Measurements from ENCODE around the gene ARMC7.

The ARMC7 gene

GRCh38 chr17:75109407-75110233 is at the start of gene ARMC7:
TSS of gene ARMC7 (plus strand) at chr17:75109969. CDS start at chr17:75110289, 320 bp downstream.
- Mint-ChIP-seq H3K4me3 (peak within 1 kb of the TSS; percentile 94), H3K27me3 (ENCODE audit: low read depth) (no peaks in the 10 kb centered on the region), H3K36me3 (ENCODE audit: low read depth) (peaks cover 19% of the 10 kb centered on the region), H3K4me1 (ENCODE audit: low read depth) (peaks cover 22% of the 10 kb centered on the region), H3K27ac (peak within 1 kb of the TSS; percentile 85), H3K9me3 (no peaks in the 10 kb centered on the region)
- DNase-seq (ENCODE audit: low spot score) = peak; percentile 94

DNA sequence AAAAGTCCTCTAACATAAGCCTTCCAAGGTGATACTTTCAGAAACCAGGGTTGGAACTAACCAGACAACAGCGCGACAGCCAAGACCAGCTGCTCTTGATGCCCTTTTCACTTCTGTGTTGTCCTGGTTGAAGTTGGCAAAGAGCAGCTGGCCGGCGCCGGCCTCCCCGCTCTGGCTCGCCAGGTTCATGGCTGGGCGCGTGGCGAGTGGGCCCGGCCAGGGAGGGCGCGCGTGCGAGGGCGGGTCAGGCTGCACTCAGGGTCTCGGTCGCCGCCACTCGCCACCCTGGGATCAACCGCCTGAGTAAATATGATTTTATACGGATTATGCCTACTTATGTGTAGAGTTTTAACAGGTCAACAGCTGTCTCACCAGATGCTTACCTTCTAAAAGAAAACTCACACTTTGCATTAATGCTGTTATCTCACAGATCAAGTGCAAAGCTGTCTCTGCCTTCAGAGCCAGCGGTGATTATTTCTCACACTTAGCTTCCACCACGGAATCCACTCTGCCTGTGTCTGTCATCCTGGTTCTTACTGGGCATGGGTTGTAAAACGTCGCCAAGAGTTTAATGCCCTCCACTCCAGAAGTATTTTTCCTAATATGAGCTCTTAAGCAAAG is 49.2 kb upstream of the ARMC7 start:
- Mint-ChIP-seq H3K4me3 (no peak overlapping the region), H3K27me3 (ENCODE audit: low read depth) (no peaks in the 10 kb centered on the region), H3K9me3 (no peaks in the 10 kb centered on the region), H3K4me1 (ENCODE audit: low read depth) (peaks cover 10% of the 10 kb centered on the region), H3K27ac (no peak overlapping the region), H3K36me3 (ENCODE audit: low read depth) (peaks cover 36% of the 10 kb centered on the region)
- no peak for DNase-seq (ENCODE audit: low spot score)

GRCh38 chr17:75061055-75061438 is 48.7 kb upstream of the ARMC7 start:
- H3K27me3 Mint-ChIP-seq (ENCODE audit: low read depth) = no peaks in the 10 kb centered on the region
- no peak for DNase-seq (ENCODE audit: low spot score)
- no peaks in the 10 kb centered on the region for H3K9me3 Mint-ChIP-seq
- H3K4me3 Mint-ChIP-seq = no peak overlapping the region
- H3K27ac Mint-ChIP-seq = no peak overlapping the region
- H3K36me3 Mint-ChIP-seq (ENCODE audit: low read depth) = peaks cover 35% of the 10 kb centered on the region
- peaks cover 14% of the 10 kb centered on the region for H3K4me1 Mint-ChIP-seq (ENCODE audit: low read depth)

DNA sequence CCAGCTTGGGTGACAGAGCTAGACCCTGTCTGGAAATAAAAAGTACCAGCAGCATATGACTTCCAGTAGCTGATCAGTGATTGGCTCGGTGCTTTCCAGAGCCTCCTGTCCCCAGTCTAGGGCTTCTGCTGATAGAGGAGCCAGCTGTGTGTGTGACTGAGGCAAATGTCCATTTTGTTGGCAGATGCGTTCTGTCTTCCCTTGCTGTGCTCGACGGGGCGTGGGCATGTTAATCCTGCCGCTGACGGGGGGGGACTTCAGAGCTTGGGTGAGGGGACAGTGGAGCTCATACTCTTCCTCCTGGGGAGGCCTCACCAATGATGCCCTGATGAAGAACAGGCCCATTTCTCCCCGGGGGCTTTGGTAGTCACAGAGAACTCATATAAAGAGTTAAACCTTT is 48.2 kb upstream of the ARMC7 start:
- Mint-ChIP-seq H3K36me3 (ENCODE audit: low read depth) (peaks cover 32% of the 10 kb centered on the region), H3K27me3 (ENCODE audit: low read depth) (no peaks in the 10 kb centered on the region), H3K27ac (no peak overlapping the region), H3K4me3 (no peak overlapping the region), H3K4me1 (ENCODE audit: low read depth) (peaks cover 18% of the 10 kb centered on the region), H3K9me3 (no peaks in the 10 kb centered on the region)
- no peak for DNase-seq (ENCODE audit: low spot score)

DNA sequence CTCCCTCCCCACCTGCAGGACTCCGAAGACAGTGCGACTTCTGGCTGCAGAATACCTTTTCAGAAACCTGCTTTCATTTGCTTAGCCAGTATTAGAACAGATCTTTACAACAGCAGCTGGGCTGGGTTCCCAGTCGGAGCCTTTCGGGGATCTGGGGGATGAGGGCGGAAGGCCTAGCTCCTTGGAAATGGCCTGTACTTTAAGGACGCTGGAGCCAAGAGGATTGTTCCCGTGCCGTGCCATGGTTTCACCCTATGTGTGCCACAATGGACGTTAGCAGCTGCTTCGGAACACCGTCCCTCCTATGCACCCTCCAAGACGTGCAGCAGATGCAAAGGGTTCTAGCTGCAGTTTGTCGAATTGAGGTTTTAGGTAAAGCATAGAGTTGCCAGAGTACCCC is 46.6 kb upstream of the ARMC7 start:
- peaks cover 32% of the 10 kb centered on the region for H3K36me3 Mint-ChIP-seq (ENCODE audit: low read depth)
- no peak overlapping the region for H3K27ac Mint-ChIP-seq
- DNase-seq (ENCODE audit: low spot score) = no peak
- peaks cover 27% of the 10 kb centered on the region for H3K4me1 Mint-ChIP-seq (ENCODE audit: low read depth)
- H3K4me3 Mint-ChIP-seq = no peak overlapping the region
- no peaks in the 10 kb centered on the region for H3K9me3 Mint-ChIP-seq
- no peaks in the 10 kb centered on the region for H3K27me3 Mint-ChIP-seq (ENCODE audit: low read depth)

DNA sequence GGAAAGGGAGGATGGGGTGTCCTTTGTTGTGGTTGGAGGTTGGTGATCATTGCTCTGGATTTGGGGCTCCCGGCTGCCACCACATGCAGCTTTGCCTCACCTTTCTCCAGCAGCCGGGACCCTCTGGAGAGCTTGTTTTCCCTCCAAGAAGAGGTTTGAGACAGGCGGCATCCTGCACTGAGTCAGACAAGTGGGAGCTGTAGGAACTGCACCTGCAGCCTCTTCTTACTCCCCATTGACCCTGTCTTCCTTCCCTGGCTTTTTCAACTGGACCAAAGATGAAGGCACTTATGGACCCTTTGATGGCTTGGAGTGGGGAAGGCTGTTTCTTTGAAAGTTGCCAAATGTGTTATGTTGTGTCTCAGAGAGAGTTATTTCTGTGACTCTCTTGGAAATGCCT is 46.1 kb upstream of the ARMC7 start:
- H3K4me3 Mint-ChIP-seq = no peak overlapping the region
- peaks cover 32% of the 10 kb centered on the region for H3K36me3 Mint-ChIP-seq (ENCODE audit: low read depth)
- H3K4me1 Mint-ChIP-seq (ENCODE audit: low read depth) = peaks cover 28% of the 10 kb centered on the region
- H3K27ac Mint-ChIP-seq = no peak overlapping the region
- DNase-seq (ENCODE audit: low spot score) = no peak
- no peaks in the 10 kb centered on the region for H3K27me3 Mint-ChIP-seq (ENCODE audit: low read depth)
- no peaks in the 10 kb centered on the region for H3K9me3 Mint-ChIP-seq

DNA sequence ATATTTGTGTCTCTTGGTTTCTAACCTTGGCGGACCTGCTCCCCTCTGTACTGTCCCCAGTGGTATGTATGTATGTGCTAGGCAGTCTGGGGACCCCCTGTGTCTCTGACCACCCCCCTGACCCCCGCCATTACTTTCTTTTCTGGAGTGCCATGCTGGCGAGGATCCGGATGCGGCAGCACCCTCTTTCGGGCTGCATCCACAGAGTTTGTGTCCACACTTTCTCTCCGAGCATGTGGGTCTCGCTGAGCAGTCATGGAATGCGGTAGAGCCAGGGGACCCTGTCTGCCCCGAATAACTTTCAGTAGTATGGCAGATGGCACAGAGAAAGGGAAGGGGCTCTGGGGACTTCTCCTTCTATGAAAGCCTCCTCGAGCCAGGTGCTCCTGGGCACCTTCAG is 45.7 kb upstream of the ARMC7 start:
- Mint-ChIP-seq H3K9me3 (no peaks in the 10 kb centered on the region), H3K27ac (no peak overlapping the region), H3K4me1 (ENCODE audit: low read depth) (peaks cover 31% of the 10 kb centered on the region), H3K36me3 (ENCODE audit: low read depth) (peaks cover 32% of the 10 kb centered on the region), H3K27me3 (ENCODE audit: low read depth) (no peaks in the 10 kb centered on the region), H3K4me3 (no peak overlapping the region)
- DNase-seq (ENCODE audit: low spot score) = no peak

DNA sequence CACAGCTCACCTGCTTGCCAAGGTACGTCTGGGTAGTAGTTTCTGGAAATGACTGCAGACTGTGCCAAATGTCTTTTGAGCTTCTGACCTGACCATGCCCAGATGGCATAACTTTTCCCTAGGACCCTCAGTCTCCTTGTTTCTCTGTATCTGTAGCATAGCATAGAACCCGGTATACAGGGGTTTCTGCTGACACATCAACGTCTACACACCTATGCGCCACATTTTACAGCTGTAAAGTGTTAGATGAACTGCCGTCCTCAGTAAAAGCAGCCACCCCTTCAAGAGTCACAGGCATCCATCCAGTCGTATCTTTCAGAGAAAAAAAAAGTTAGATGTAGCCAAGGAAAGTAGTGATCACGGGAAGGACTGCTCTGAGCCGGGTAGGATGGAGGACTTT is 45.3 kb upstream of the ARMC7 start:
- Mint-ChIP-seq H3K27ac (no peak overlapping the region), H3K36me3 (ENCODE audit: low read depth) (peaks cover 30% of the 10 kb centered on the region), H3K27me3 (ENCODE audit: low read depth) (no peaks in the 10 kb centered on the region)

DNA sequence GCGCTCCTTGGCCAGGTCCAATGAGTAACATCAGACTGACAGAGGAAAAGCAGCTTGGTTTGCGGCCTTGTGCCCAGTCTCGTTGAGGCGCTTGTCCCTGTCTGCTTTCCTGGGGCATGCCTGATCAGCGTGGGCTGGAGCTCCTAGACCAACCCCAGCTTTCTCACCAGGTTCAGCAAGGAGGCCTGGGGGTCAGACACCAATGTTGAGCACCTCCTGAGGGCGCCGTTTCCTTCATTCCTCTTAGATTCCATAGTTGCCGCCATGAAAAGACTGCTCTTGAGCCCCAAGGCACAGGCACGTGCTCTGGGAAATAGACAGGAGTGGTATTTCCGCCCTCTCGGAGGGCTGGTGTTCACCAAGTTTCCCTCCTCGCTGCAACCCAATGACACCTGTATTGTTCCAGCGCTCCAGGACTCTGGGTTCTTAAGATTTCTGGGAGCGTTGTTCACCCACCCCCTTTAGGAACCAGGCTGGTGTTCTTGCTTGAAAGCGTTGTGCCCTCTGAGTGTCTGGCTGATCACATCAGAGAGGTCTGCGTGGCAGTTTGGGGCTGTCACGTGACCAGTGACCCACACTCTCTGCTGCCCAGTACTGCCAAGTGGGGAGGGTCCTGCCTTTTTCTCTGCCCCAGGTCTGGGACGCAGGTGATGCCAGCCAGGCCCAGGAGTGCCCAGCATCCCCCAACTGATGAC is 44.8 kb upstream of the ARMC7 start:
- no peaks in the 10 kb centered on the region for H3K9me3 Mint-ChIP-seq
- peaks cover 28% of the 10 kb centered on the region for H3K4me1 Mint-ChIP-seq (ENCODE audit: low read depth)

More for the DNA sequence above, 45.3 kb upstream of the ARMC7 start:
- DNase-seq (ENCODE audit: low spot score) = no peak
- H3K9me3 Mint-ChIP-seq = no peaks in the 10 kb centered on the region
- H3K4me3 Mint-ChIP-seq = no peak overlapping the region
- peaks cover 29% of the 10 kb centered on the region for H3K4me1 Mint-ChIP-seq (ENCODE audit: low read depth)

GRCh38 chr17:75065562-75066151 is 44.1 kb upstream of the ARMC7 start:
- peaks cover 25% of the 10 kb centered on the region for H3K36me3 Mint-ChIP-seq (ENCODE audit: low read depth)
- H3K9me3 Mint-ChIP-seq = no peaks in the 10 kb centered on the region
- DNase-seq (ENCODE audit: low spot score) = no peak
- H3K27ac Mint-ChIP-seq = peak overlapping the region; percentile 71
- H3K4me1 Mint-ChIP-seq (ENCODE audit: low read depth) = peaks cover 28% of the 10 kb centered on the region
- no peaks in the 10 kb centered on the region for H3K27me3 Mint-ChIP-seq (ENCODE audit: low read depth)
- H3K4me3 Mint-ChIP-seq = no peak overlapping the region

More for the DNA sequence above, 44.8 kb upstream of the ARMC7 start:
- Mint-ChIP-seq H3K4me3 (no peak overlapping the region), H3K27ac (no peak overlapping the region), H3K27me3 (ENCODE audit: low read depth) (no peaks in the 10 kb centered on the region), H3K36me3 (ENCODE audit: low read depth) (peaks cover 25% of the 10 kb centered on the region)
- DNase-seq (ENCODE audit: low spot score) = no peak

DNA sequence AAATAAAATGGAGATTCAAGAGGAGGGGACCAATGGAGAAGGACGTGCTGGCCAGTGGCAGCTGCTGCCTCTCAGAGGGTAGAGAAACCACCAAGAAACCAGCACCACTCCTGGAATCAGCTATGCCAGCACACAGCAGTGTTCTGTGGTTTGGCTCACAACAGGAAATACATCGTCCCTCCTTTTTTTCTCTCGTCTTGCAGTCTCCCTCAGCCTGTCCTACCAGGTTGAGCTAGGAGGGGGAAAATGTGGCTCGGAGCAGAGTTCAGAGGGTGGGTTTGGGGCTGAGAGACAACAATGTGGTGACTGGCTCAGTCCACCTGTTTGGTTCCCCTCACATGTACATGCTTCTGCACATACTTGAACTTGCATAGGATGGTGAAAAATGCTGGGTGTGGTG is 41.9 kb upstream of the ARMC7 start:
- Mint-ChIP-seq H3K4me1 (ENCODE audit: low read depth) (peaks cover 28% of the 10 kb centered on the region), H3K4me3 (peak overlapping the region; percentile 78), H3K36me3 (ENCODE audit: low read depth) (peaks cover 14% of the 10 kb centered on the region), H3K9me3 (no peaks in the 10 kb centered on the region), H3K27ac (peak overlapping the region; percentile 92), H3K27me3 (ENCODE audit: low read depth) (no peaks in the 10 kb centered on the region)
- no peak for DNase-seq (ENCODE audit: low spot score)

DNA sequence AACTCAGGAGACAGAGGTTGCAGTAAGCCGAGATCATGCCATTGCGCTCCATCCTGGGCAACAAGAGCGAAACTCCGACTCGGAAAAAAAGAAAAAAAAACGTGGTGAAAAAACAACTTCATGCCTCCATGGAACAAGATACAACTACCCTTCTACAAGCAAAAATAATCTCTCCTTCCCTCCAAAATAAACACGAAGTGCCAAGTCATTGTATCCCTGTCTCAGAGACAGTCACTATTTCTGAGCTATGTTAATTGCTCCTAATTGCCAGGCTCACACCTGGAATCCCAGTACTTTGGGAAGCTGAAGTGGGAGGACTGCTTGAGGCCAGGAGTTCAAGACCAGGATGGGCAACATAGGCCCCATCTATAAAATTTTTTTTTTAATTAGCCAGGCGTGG is 41.0 kb upstream of the ARMC7 start:
- no peak for DNase-seq (ENCODE audit: low spot score)
- peak overlapping the region; percentile 42 for H3K27ac Mint-ChIP-seq
- H3K9me3 Mint-ChIP-seq = no peaks in the 10 kb centered on the region
- peaks cover 28% of the 10 kb centered on the region for H3K4me1 Mint-ChIP-seq (ENCODE audit: low read depth)
- no peaks in the 10 kb centered on the region for H3K27me3 Mint-ChIP-seq (ENCODE audit: low read depth)
- H3K4me3 Mint-ChIP-seq = peak overlapping the region; percentile 49
- peaks cover 12% of the 10 kb centered on the region for H3K36me3 Mint-ChIP-seq (ENCODE audit: low read depth)

- no peaks in the 10 kb centered on the region for H3K9me3 Mint-ChIP-seq
- H3K27ac Mint-ChIP-seq = peak overlapping the region; percentile 67
- no peak for DNase-seq (ENCODE audit: low spot score)
- no peak overlapping the region for H3K4me3 Mint-ChIP-seq
- H3K36me3 Mint-ChIP-seq (ENCODE audit: low read depth) = peaks cover 5% of the 10 kb centered on the region
- H3K27me3 Mint-ChIP-seq (ENCODE audit: low read depth) = no peaks in the 10 kb centered on the region
- H3K4me1 Mint-ChIP-seq (ENCODE audit: low read depth) = peaks cover 28% of the 10 kb centered on the region
Observed at GRCh38 chr17:75069783-75070182, 40.0 kb upstream of the ARMC7 start.

Measured in T-helper 2 cell treated with Interferon-gamma antibody and Interleukin-4, amounts not matched to agents 5 μg/mL and 100 μg/mL, for 36 hours (primary cell).